B cell (primary cell): Measurements from ENCODE around the gene UGDH. TPM values are rescaled to one million over a fixed set of nuclear protein-coding genes. Genes with fewer than 3 reads are reported as not detected.

Experiments
- ATAC-seq: fragments of 200-7000 bp; cut with Tn5 transposase; one replicate; pipeline ENCODE4 v1.10.0; 2021; ENCODE audit warnings: low read depth, mild to moderate bottlenecking, moderate number of reproducible peaks, moderate library complexity
- CTCF ChIA-PET: fragments of 350-600 bp; sonication (Branson Sonifier 250); formaldehyde crosslinking; loops from one replicate; lab custom pipeline; 2021; ENCODE audit warnings: antibody characterized with exemption, inconsistent platforms; lab: Charles Lee
- POLR2A ChIA-PET: fragments of 350-600 bp; sonication (Branson Sonifier 250); formaldehyde crosslinking; loops from one replicate; lab custom pipeline; 2021; ENCODE audit warnings: antibody characterized with exemption; lab: Charles Lee
- DNase-seq: peaks from one replicate; pipeline ENCODE4 v3.0.0; 2013
- H2AFZ ChIP-seq: 2 replicates; pipeline ENCODE4 v1.6.1; 2012; ENCODE audit warnings: mild to moderate bottlenecking, low read depth, low read length; ENCODE audit not compliant: insufficient read depth, poor library complexity, severe bottlenecking
- H3K27ac ChIP-seq, 2 donors: 1 replicate in 1 of 2; 2 replicates in 1 of 2; pipeline ENCODE4 v1.5.1; 2012 to 2013; ENCODE audit warnings: low read length in 2 of 2, mild to moderate bottlenecking in 2 of 2, moderate library complexity in 1 of 2
- H3K27me3 ChIP-seq, 4 experiments: fragments of 200-600 bp in 1 of 4; sonication (generic) in 1 of 4; replicated peaks in 1 of 4; 1 replicate in 2 of 4; 2 replicates in 2 of 4; pipeline versions ENCODE4 v1.6.1 to v1.7.0; 2013 to 2016; ENCODE audit warnings: low read length in 3 of 4, mild to moderate bottlenecking in 2 of 4, mixed read lengths in 1 of 4, moderate library complexity in 1 of 4; ENCODE audit not compliant: insufficient read depth in 4 of 4, control insufficient read depth in 3 of 4; ENCODE audit errors: control extremely low read depth in 1 of 4
- H3K36me3 ChIP-seq, 2 experiments: replicated peaks in 1 of 2; 1 replicate in 1 of 2; 2 replicates in 1 of 2; pipeline versions ENCODE4 v1.6.1 to v1.7.1; 2013; ENCODE audit warnings: low read length in 1 of 2; ENCODE audit not compliant: insufficient read depth in 2 of 2, control insufficient read depth in 1 of 2; ENCODE audit errors: control extremely low read depth in 1 of 2, extremely low read depth in 1 of 2
- H3K4me1 ChIP-seq, 2 donors: fragments of 200-600 bp in 1 of 2; sonication (generic) in 1 of 2; 1 replicate in 1 of 2; 2 replicates in 1 of 2; pipeline versions ENCODE4 v1.5.1 to v1.6.1; 2013 to 2017; ENCODE audit warnings: low read length in 2 of 2; ENCODE audit not compliant: control insufficient read depth in 2 of 2, insufficient read depth in 2 of 2
- H3K4me2 ChIP-seq: replicated peaks from 2 replicates; pipeline ENCODE3; 2012; ENCODE audit warnings: mild to moderate bottlenecking, low read depth, low read length; ENCODE audit not compliant: poor library complexity, severe bottlenecking
- H3K4me3 ChIP-seq, 5 experiments: fragments of 200-600 bp in 1 of 5; sonication (generic) in 1 of 5; 1 replicate in 3 of 5; 2 replicates in 2 of 5; pipeline versions ENCODE4 v1.5.1 to v1.7.0; 2011 to 2016; ENCODE audit warnings: low read length in 4 of 5, mild to moderate bottlenecking in 4 of 5, low read depth in 2 of 5, control low read depth in 1 of 5, moderate library complexity in 1 of 5; ENCODE audit not compliant: insufficient read depth in 1 of 5; ENCODE audit errors: control extremely low read depth in 1 of 5, extremely low read depth in 1 of 5
- H3K79me2 ChIP-seq: fragments of 200-600 bp; sonication (generic); one replicate; pipeline ENCODE4 v1.6.0; 2016; ENCODE audit warnings: low read length; ENCODE audit not compliant: control insufficient read depth, insufficient read depth
- H3K9ac ChIP-seq: fragments of 200-600 bp; sonication (generic); 2 replicates; pipeline ENCODE4 v1.6.1; 2017; ENCODE audit warnings: mild to moderate bottlenecking, low read length, moderate library complexity
- H3K9me3 ChIP-seq, 3 donors: one replicate each; pipeline versions ENCODE4 v1.6.1 to v1.7.1; 2013; ENCODE audit warnings: low read length in 2 of 3; ENCODE audit not compliant: control insufficient read depth in 2 of 3, insufficient read depth in 1 of 3; ENCODE audit errors: control extremely low read depth in 1 of 3
- H4K20me1 ChIP-seq: 2 replicates; pipeline ENCODE4 v1.6.0; 2012; ENCODE audit warnings: mild to moderate bottlenecking, low read length; ENCODE audit not compliant: insufficient read depth, control insufficient read depth, poor library complexity, severe bottlenecking
- H3K27ac Mint-ChIP-seq: one replicate; pipeline ENCODE4 v1.8.0; 2021; ENCODE audit warnings: mixed read lengths
- H3K27me3 Mint-ChIP-seq: one replicate; pipeline ENCODE4 v1.8.0; 2021; ENCODE audit warnings: mixed read lengths
- H3K4me1 Mint-ChIP-seq: one replicate; pipeline ENCODE4 v1.8.0; 2021; ENCODE audit warnings: mixed read lengths
- H3K4me3 Mint-ChIP-seq: one replicate; pipeline ENCODE4 v1.8.0; 2021; ENCODE audit warnings: mixed read lengths
- H3K9me3 Mint-ChIP-seq: one replicate; pipeline ENCODE4 v1.8.0; 2022; ENCODE audit warnings: mixed read lengths; ENCODE audit not compliant: insufficient read depth
- EZH2 ChIP-seq: IDR thresholded peaks from 2 replicates; pipeline ENCODE4 v1.6.1; 2012; ENCODE audit warnings: borderline replicate concordance, low read depth, mild to moderate bottlenecking, moderate library complexity, low read length; ENCODE audit not compliant: insufficient read depth, poor library complexity, severe bottlenecking
- WGBS: methylation state at CpG from one replicate; pipeline ENCODE4 v1.1.5; 2013; ENCODE audit warnings: missing lambda C conversion rate; ENCODE audit not compliant: insufficient coverage; 5-methylcytosine and 5-hydroxymethylcytosine counted together
- intact Hi-C: fragments of 100-400 bp; cut with micrococcal nuclease; formaldehyde crosslinking; loops from one replicate; pipeline ENCODE4 v1.10.0; 2022
- polyA plus RNA-seq: library from polyadenylated mRNA; depleted of rRNA; stranded (reverse); fragments of >200 nt; gene quantifications from 2 replicates; pipeline ENCODE4 v1.2.3, GENCODE V29; 2012
- total RNA-seq, 2 donors: library from RNA; stranded (reverse); fragments of 120-200 nt in 1 of 2; gene quantifications; 1 replicate in 1 of 2; 2 replicates in 1 of 2; pipeline versions ENCODE4 v1.2.3 to v1.2.4, GENCODE V29; 2013 to 2022
- TF ChIP-seq, protein P1 (sequence below): fragments of 200-600 bp; IDR thresholded peaks from one replicate; pipeline ENCODE4 v1.8.0; 2022; ENCODE audit warnings: antibody characterized with exemption, mild to moderate bottlenecking

Gene UGDH
- total and polyA plus RNA-seq, 2 donors (not counting 1 experiment from before 2014, with no cell fraction given) = 3.5 to 25.4 TPM

DNA sequence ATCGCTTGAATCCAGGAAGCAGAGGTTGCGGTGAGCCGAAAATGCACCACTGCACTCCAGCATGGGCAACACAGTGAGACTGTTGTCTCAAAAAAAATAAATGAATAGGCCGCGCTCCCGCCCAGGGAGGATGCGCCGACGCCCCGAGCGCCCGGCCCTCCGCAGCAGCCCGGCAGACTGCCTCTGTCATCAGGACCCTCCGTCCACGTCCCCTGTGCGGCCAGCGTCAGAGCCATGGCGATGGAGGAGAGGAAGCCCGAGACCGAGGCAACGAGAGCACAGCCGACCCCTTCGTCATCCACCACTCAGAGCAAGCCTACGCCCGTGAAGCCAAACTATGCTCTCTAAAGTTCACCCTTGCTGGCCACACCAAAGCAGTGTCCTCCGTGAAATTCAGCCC, 47.0 kb downstream of the UGDH start:
- 98% methylated on average over 27 of the region's 27 CpGs for WGBS
- Histone ChIP-seq H3K4me3 (no peak overlapping the region), H3K27me3 (no peaks in the 10 kb centered on the region), H3K9ac (no peak overlapping the region), H3K36me3 (no peaks in the 10 kb centered on the region), H4K20me1 (no peaks in the 10 kb centered on the region), H3K79me2 (no peaks in the 10 kb centered on the region), H3K4me1 (no peaks in the 10 kb centered on the region), H3K4me2 (no peak overlapping the region), H3K27ac (no peak overlapping the region), H3K9me3 (peaks cover 0 to 18% (median 6%) of the 10 kb centered on the region in 3 donors), H2AFZ (no peak overlapping the region)
- intact Hi-C loops = no loop called here
- DNase-seq = no peak
- no peak overlapping the region for H3K4me3 Mint-ChIP-seq
- ChIA-PET POLR2A (no interaction called here), CTCF (interaction anchor here (2.2 kb wide), 1 partner anchor 11 kb away, joined by 8 read pairs; no protein-coding TSS in a partner anchor)
- no peaks in the 10 kb centered on the region for H3K27me3 Mint-ChIP-seq
- no peaks in the 10 kb centered on the region for H3K9me3 Mint-ChIP-seq
- TF ChIP-seq, protein P1, sequence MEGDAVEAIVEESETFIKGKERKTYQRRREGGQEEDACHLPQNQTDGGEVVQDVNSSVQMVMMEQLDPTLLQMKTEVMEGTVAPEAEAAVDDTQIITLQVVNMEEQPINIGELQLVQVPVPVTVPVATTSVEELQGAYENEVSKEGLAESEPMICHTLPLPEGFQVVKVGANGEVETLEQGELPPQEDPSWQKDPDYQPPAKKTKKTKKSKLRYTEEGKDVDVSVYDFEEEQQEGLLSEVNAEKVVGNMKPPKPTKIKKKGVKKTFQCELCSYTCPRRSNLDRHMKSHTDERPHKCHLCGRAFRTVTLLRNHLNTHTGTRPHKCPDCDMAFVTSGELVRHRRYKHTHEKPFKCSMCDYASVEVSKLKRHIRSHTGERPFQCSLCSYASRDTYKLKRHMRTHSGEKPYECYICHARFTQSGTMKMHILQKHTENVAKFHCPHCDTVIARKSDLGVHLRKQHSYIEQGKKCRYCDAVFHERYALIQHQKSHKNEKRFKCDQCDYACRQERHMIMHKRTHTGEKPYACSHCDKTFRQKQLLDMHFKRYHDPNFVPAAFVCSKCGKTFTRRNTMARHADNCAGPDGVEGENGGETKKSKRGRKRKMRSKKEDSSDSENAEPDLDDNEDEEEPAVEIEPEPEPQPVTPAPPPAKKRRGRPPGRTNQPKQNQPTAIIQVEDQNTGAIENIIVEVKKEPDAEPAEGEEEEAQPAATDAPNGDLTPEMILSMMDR = no peak
- no peak for TF ChIP-seq EZH2
- H3K27ac Mint-ChIP-seq = no peak overlapping the region
- no peak for ATAC-seq
- H3K4me1 Mint-ChIP-seq = no peaks in the 10 kb centered on the region

DNA sequence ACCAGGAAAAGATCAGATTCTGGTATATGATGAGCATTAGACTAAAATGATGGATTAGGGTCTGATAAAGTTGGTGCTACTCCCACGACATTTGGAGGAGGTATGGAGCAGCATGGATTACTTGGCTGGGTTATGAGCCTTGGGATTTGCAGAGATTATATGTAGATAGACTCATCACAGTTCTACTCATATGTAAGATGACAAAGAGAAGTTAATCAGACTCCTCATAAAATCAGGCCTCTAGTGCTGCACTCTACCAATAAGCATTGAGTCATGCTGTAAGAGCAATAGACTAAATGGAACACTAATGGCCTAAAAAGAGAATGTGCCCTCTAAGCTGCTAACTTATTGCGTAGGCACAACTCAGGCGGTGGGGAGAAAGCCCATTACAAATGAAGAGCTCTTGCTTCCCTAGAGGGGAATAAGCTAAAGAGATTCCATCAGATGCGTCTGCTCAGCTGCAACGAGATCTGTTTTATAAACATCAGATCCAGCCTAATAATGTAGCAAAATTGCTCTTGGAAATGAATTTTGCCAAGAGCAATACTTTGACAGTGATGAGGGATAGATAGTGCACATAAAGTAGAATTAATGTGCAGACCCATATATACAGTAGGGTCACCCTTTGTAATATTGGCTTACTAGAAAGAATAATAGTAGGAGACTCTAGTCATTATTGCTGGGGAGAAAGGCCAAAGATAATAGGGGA, 50.9 kb downstream of the UGDH start:
- TF ChIP-seq EZH2 = no peak
- TF ChIP-seq, protein P1 = no peak
- H3K27ac Mint-ChIP-seq = no peak overlapping the region
- H3K9me3 Mint-ChIP-seq = no peaks in the 10 kb centered on the region

More for the DNA sequence above, 50.9 kb downstream of the UGDH start:
- ChIA-PET CTCF (interaction anchor here (1.1 kb wide), 1 partner anchor 171 kb away, joined by 3 read pairs; no protein-coding TSS in a partner anchor), POLR2A (no interaction called here)
- WGBS = 100% methylated on average over 2 of the region's 5 CpGs
- no peaks in the 10 kb centered on the region for H4K20me1 ChIP-seq
- ATAC-seq (no peak), DNase-seq (no peak)
- no peak overlapping the region for H3K4me3 Mint-ChIP-seq
- H3K79me2 ChIP-seq = no peaks in the 10 kb centered on the region
- no peaks in the 10 kb centered on the region for H3K27me3 Mint-ChIP-seq
- peaks cover 0 to 1% of the 10 kb centered on the region in 2 experiments for H3K36me3 ChIP-seq
- no peaks in the 10 kb centered on the region for H3K9me3 ChIP-seq
- H3K4me1 ChIP-seq = no peaks in the 10 kb centered on the region
- H3K9ac ChIP-seq = no peak overlapping the region
- no peak overlapping the region for H3K27ac ChIP-seq
- no peak overlapping the region for H2AFZ ChIP-seq
- no peaks in the 10 kb centered on the region for H3K4me1 Mint-ChIP-seq
- H3K4me3 ChIP-seq = no peak overlapping the region
- H3K27me3 ChIP-seq = no peaks in the 10 kb centered on the region
- intact Hi-C loops = no loop called here
- H3K4me2 ChIP-seq = no peak overlapping the region
